Mucosa of descending colon (tissue), 3 donors: ENCODE measurements around the gene NSL1. TPM values are rescaled to one million over a fixed set of nuclear protein-coding genes. Genes with fewer than 3 reads are reported as not detected.
"Not testable (repeated sequence)": the region's sequence is repeated elsewhere in the genome, so short reads cannot be mapped to it uniquely, and the experiment has no call there.

ENCODE experiments used
- ATAC-seq: fragments of 200-7000 bp; cut with Tn5 transposase; one replicate; pipeline ENCODE4 v1.9.1; 2020; ENCODE audit warnings: mild to moderate bottlenecking, moderate library complexity
- DNase-seq, 3 donors: peaks; one replicate each; pipeline ENCODE4 v3.0.0-alpha.2; 2020
- H3K36me3 ChIP-seq: fragments of 200-600 bp; one replicate; pipeline ENCODE4 v1.8.0; 2021; ENCODE audit warnings: low read depth, mild to moderate bottlenecking
- H3K4me1 ChIP-seq: fragments of 200-600 bp; one replicate; pipeline ENCODE4 v1.8.0; 2021; ENCODE audit warnings: low read depth, mild to moderate bottlenecking
- H3K4me3 ChIP-seq: fragments of 200-600 bp; one replicate; pipeline ENCODE4 v1.8.0; 2021; ENCODE audit warnings: mild to moderate bottlenecking
- H3K9me3 ChIP-seq: fragments of 200-600 bp; one replicate; pipeline ENCODE4 v1.8.0; 2021; ENCODE audit warnings: mild to moderate bottlenecking
- CTCF ChIP-seq: fragments of 200-600 bp; IDR thresholded peaks from one replicate; pipeline ENCODE4 v1.8.0; 2022; ENCODE audit warnings: antibody characterized with exemption, mild to moderate bottlenecking
- intact Hi-C, 2 donors: fragments of 100-400 bp; cut with DNase I in 1 of 2; cut with micrococcal nuclease in 1 of 2; formaldehyde crosslinking; loops; one replicate each; pipeline versions ENCODE4 v1.11.0 to v1.11.1; 2022; cut with DNase I, micrococcal nuclease
- total RNA-seq, 3 donors: library from RNA; stranded (reverse); fragmentation: NEBNext Ultra II Directional in 2 of 3; extraction: Animal tissue kit (Norgen Biotek cat#: 25700) in 2 of 3; gene quantifications; one replicate each; pipeline versions ENCODE4 v1.2.1 to v1.2.4, GENCODE V29; 2021 to 2023
- donor health status: DM: no; HTN: no; CAD: no; lungs with moderate emphysema.
- donor health status: DM: no; HTN: no; CAD: no.
- donor health status: DM: no; HTN: yes; CAD: no.

NSL1 gene
- total RNA-seq, 3 donors from 2014 or later, result 20.4 to 25.3 (median 21.5) TPM

- no peaks in the 10 kb centered on the region for H3K36me3 ChIP-seq
- ATAC-seq, result no peak
- H3K9me3 ChIP-seq, result no peaks in the 10 kb centered on the region
- DNase-seq, result no peak
- H3K4me1 ChIP-seq, result no peaks in the 10 kb centered on the region
- intact Hi-C loops, result no loop called here
- TF ChIP-seq CTCF, result no peak
- no peak overlapping the region for H3K4me3 ChIP-seq
These were observed 59.9 kb downstream of the NSL1 start for GRCh38 chr1:212731630-212732029.

GRCh38 chr1:212728606-212729005 is 63.0 kb downstream of the NSL1 start:
- DNase-seq, result peak in 2 of 3 donors; percentile 34 to 51
- no peaks in the 10 kb centered on the region for H3K36me3 ChIP-seq
- H3K9me3 ChIP-seq, result no peaks in the 10 kb centered on the region
- peak; percentile 67 for ATAC-seq
- H3K4me3 ChIP-seq, result no peak overlapping the region
- H3K4me1 ChIP-seq, result no peaks in the 10 kb centered on the region
- intact Hi-C loops, result no loop called here
- TF ChIP-seq CTCF, result no peak

- H3K4me1 ChIP-seq, result no peaks in the 10 kb centered on the region
- no peaks in the 10 kb centered on the region for H3K9me3 ChIP-seq
- no peak for DNase-seq
- TF ChIP-seq CTCF, result no peak
- no peaks in the 10 kb centered on the region for H3K36me3 ChIP-seq
- intact Hi-C loops, result no loop called here
- H3K4me3 ChIP-seq, result no peak overlapping the region
- ATAC-seq, result peak; percentile 23
These were observed 64.0 kb downstream of the NSL1 start for GRCh38 chr1:212727386-212728181.

- H3K4me1 ChIP-seq, intact Hi-C loops, H3K36me3 ChIP-seq, H3K9me3 ChIP-seq, DNase-seq, ATAC-seq, H3K4me3 ChIP-seq: not testable (repeated sequence)
These were observed 66.9 kb downstream of the NSL1 start for GRCh38 chr1:212724679-212725078.

GRCh38 chr1:212722270-212722957 is 69.2 kb downstream of the NSL1 start:
- ATAC-seq (peak; percentile 29), DNase-seq (no peak)
- no peak for TF ChIP-seq CTCF
- H3K4me1 ChIP-seq, result no peaks in the 10 kb centered on the region
- intact Hi-C loops, result no loop called here
- H3K36me3 ChIP-seq, result no peaks in the 10 kb centered on the region
- H3K4me3 ChIP-seq, result no peak overlapping the region
- H3K9me3 ChIP-seq, result no peaks in the 10 kb centered on the region
